ENCODE results near the gene DDX10. TPM values are rescaled to one million over a fixed set of nuclear protein-coding genes. Genes with fewer than 3 reads are reported as not detected.

The DDX10 gene
- total RNA-seq, 1 experiment from 2014 or later, result 40.4 TPM

GRCh38 chr11:108914981-108915380 lies 250.1 kb downstream of the DDX10 start:
- in situ Hi-C loops (cut with HindIII; ENCODE audit: low sequenced_read_pairs), result no loop called here
- DNase-seq (ENCODE audit: low spot score), result no peak

GRCh38 chr11:108915666-108916065 lies 250.8 kb downstream of the DDX10 start:
- DNase-seq (ENCODE audit: low spot score), result no peak
- in situ Hi-C loops (cut with HindIII; ENCODE audit: low sequenced_read_pairs), result no loop called here

- no peak for DNase-seq (ENCODE audit: low spot score)
- in situ Hi-C loops (cut with HindIII; ENCODE audit: low sequenced_read_pairs), result no loop called here
These were observed 251.4 kb downstream of the DDX10 start for GRCh38 chr11:108916290-108916689.

GRCh38 chr11:108916935-108917334 lies 252.1 kb downstream of the DDX10 start:
- in situ Hi-C loops (cut with HindIII; ENCODE audit: low sequenced_read_pairs), result no loop called here
- no peak for DNase-seq (ENCODE audit: low spot score)

GRCh38 chr11:108921211-108921610 lies 256.3 kb downstream of the DDX10 start:
- in situ Hi-C loops (cut with HindIII; ENCODE audit: low sequenced_read_pairs), result no loop called here

GRCh38 chr11:108922241-108922640 lies 257.4 kb downstream of the DDX10 start:
- in situ Hi-C loops (cut with HindIII; ENCODE audit: low sequenced_read_pairs), result no loop called here
- DNase-seq (ENCODE audit: low spot score), result no peak

More at GRCh38 chr11:108921211-108921610, 256.3 kb downstream of the DDX10 start:
- DNase-seq (ENCODE audit: low spot score), result no peak

- no peak for DNase-seq (ENCODE audit: low spot score)
- in situ Hi-C loops (cut with HindIII; ENCODE audit: low sequenced_read_pairs), result no loop called here
These were observed 258.5 kb downstream of the DDX10 start for GRCh38 chr11:108923413-108923812.

GRCh38 chr11:108926171-108926840 lies 261.4 kb downstream of the DDX10 start:
- in situ Hi-C loops (cut with HindIII; ENCODE audit: low sequenced_read_pairs), result no loop called here
- DNase-seq (ENCODE audit: low spot score), result no peak

GRCh38 chr11:108926841-108927577 lies 262.1 kb downstream of the DDX10 start:
- DNase-seq (ENCODE audit: low spot score), result no peak
- in situ Hi-C loops (cut with HindIII; ENCODE audit: low sequenced_read_pairs), result no loop called here

GRCh38 chr11:108927791-108928545 lies 263.1 kb downstream of the DDX10 start:
- in situ Hi-C loops (cut with HindIII; ENCODE audit: low sequenced_read_pairs), result no loop called here
- no peak for DNase-seq (ENCODE audit: low spot score)

GRCh38 chr11:108929241-108929640 lies 264.4 kb downstream of the DDX10 start:
- no peak for DNase-seq (ENCODE audit: low spot score)
- in situ Hi-C loops (cut with HindIII; ENCODE audit: low sequenced_read_pairs), result no loop called here

- DNase-seq (ENCODE audit: low spot score), result no peak
- in situ Hi-C loops (cut with HindIII; ENCODE audit: low sequenced_read_pairs), result no loop called here
These were observed 266.3 kb downstream of the DDX10 start for GRCh38 chr11:108931168-108931567.

GRCh38 chr11:108933630-108934029 lies 268.8 kb downstream of the DDX10 start:
- no peak for DNase-seq (ENCODE audit: low spot score)
- in situ Hi-C loops (cut with HindIII; ENCODE audit: low sequenced_read_pairs), result no loop called here

- DNase-seq (ENCODE audit: low spot score), result no peak
- in situ Hi-C loops (cut with HindIII; ENCODE audit: low sequenced_read_pairs), result no loop called here
These were observed 269.4 kb downstream of the DDX10 start for GRCh38 chr11:108934289-108934688.

GRCh38 chr11:108934696-108935095 lies 269.8 kb downstream of the DDX10 start:
- no peak for DNase-seq (ENCODE audit: low spot score)
- in situ Hi-C loops (cut with HindIII; ENCODE audit: low sequenced_read_pairs), result no loop called here

GRCh38 chr11:108937746-108938145 lies 272.9 kb downstream of the DDX10 start:
- DNase-seq (ENCODE audit: low spot score), result no peak
- in situ Hi-C loops (cut with HindIII; ENCODE audit: low sequenced_read_pairs), result no loop called here

GRCh38 chr11:108938604-108939003 lies 273.7 kb downstream of the DDX10 start:
- no peak for DNase-seq (ENCODE audit: low spot score)
- in situ Hi-C loops (cut with HindIII; ENCODE audit: low sequenced_read_pairs), result no loop called here

GRCh38 chr11:108939135-108939534 lies 274.3 kb downstream of the DDX10 start:
- in situ Hi-C loops (cut with HindIII; ENCODE audit: low sequenced_read_pairs), result no loop called here
- DNase-seq (ENCODE audit: low spot score), result no peak

- in situ Hi-C loops (cut with HindIII; ENCODE audit: low sequenced_read_pairs), result no loop called here
- no peak for DNase-seq (ENCODE audit: low spot score)
These were observed 279.0 kb downstream of the DDX10 start for GRCh38 chr11:108943853-108944252.

All from G401 (cell line).